Measurements from ENCODE around the gene TMEM258. TPM values are rescaled to one million over a fixed set of nuclear protein-coding genes. Genes with fewer than 3 reads are reported as not detected.

The TMEM258 gene
- total and polyA plus RNA-seq, 2 experiments from 2014 or later, result 71.3 to 519 TPM

DNA sequence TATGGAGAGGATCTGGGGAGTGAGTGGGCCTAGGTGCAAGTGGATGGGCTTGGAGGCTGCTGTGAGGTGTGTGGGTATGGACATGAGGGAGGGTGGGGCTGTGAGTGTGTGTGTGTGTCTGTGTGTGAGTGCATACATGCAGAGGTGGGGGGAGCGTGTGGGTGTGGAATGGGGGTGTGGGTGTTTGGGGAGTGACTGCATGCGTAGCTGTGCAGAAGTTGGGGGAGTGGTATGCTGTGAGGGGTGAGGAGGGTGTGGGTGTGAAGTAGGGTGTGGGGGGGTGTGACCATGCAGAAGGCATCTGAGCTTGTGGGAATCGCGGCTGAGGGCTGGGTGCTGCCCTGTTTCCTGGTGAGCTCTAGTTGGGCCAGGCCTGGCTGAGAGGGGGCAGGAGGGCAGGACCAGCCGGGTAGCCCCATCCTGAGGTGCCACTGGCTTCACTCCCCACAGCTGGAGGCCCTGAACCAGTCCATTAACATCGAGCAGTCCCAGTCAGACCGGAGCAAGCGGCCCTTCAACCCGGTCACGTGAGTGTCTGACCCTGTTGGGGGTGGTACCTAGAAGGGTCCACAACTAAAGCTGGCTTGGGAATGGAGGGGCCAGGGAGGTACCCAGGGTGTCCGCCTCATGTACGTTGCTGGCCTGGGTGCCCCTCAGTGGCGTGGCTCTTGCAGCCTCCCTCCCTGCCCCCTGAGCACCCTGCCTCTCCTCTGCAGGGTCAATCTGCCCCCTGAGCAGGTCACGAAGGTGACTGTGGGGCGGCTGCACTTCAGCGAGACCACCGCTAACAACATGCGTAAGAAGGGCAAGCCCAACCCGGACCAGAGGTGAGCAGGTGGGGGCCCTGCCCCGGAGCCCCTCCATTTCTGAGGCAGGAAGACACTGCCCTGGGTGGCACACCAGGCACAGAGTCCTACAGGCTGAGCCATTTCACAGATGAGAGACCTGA is 16.5 kb downstream of the TMEM258 start (continued):
- TF ChIP-seq, protein P1, sequence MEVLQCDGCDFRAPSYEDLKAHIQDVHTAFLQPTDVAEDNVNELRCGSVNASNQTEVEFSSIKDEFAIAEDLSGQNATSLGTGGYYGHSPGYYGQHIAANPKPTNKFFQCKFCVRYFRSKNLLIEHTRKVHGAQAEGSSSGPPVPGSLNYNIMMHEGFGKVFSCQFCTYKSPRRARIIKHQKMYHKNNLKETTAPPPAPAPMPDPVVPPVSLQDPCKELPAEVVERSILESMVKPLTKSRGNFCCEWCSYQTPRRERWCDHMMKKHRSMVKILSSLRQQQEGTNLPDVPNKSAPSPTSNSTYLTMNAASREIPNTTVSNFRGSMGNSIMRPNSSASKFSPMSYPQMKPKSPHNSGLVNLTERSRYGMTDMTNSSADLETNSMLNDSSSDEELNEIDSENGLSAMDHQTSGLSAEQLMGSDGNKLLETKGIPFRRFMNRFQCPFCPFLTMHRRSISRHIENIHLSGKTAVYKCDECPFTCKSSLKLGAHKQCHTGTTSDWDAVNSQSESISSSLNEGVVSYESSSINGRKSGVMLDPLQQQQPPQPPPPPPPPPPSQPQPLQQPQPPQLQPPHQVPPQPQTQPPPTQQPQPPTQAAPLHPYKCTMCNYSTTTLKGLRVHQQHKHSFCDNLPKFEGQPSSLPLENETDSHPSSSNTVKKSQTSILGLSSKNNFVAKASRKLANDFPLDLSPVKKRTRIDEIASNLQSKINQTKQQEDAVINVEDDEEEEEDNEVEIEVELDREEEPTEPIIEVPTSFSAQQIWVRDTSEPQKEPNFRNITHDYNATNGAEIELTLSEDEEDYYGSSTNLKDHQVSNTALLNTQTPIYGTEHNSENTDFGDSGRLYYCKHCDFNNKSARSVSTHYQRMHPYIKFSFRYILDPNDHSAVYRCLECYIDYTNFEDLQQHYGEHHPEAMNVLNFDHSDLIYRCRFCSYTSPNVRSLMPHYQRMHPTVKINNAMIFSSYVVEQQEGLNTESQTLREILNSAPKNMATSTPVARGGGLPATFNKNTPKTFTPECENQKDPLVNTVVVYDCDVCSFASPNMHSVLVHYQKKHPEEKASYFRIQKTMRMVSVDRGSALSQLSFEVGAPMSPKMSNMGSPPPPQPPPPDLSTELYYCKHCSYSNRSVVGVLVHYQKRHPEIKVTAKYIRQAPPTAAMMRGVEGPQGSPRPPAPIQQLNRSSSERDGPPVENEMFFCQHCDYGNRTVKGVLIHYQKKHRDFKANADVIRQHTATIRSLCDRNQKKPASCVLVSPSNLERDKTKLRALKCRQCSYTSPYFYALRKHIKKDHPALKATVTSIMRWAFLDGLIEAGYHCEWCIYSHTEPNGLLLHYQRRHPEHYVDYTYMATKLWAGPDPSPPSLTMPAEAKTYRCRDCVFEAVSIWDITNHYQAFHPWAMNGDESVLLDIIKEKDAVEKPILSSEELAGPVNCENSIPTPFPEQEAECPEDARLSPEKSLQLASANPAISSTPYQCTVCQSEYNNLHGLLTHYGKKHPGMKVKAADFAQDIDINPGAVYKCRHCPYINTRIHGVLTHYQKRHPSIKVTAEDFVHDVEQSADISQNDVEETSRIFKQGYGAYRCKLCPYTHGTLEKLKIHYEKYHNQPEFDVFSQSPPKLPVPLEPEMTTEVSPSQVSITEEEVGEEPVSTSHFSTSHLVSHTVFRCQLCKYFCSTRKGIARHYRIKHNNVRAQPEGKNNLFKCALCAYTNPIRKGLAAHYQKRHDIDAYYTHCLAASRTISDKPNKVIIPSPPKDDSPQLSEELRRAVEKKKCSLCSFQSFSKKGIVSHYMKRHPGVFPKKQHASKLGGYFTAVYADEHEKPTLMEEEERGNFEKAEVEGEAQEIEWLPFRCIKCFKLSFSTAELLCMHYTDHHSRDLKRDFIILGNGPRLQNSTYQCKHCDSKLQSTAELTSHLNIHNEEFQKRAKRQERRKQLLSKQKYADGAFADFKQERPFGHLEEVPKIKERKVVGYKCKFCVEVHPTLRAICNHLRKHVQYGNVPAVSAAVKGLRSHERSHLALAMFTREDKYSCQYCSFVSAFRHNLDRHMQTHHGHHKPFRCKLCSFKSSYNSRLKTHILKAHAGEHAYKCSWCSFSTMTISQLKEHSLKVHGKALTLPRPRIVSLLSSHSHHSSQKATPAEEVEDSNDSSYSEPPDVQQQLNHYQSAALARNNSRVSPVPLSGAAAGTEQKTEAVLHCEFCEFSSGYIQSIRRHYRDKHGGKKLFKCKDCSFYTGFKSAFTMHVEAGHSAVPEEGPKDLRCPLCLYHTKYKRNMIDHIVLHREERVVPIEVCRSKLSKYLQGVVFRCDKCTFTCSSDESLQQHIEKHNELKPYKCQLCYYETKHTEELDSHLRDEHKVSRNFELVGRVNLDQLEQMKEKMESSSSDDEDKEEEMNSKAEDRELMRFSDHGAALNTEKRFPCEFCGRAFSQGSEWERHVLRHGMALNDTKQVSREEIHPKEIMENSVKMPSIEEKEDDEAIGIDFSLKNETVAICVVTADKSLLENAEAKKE (CRISPR knock-in tag; IDR thresholded peaks at IDR 0.05), result no peak
- TF ChIP-seq ETS1 (IDR thresholded peaks at IDR 0.05), result no peak
- TF ChIP-seq CTCF (conservative IDR thresholded peaks at IDR 0.05; ENCODE audit: low read depth in 2 of 2), result no peak

- Histone ChIP-seq H4K20me1 (replicated peaks; ENCODE audit: insufficient read depth) (no peaks in the 10 kb centered on the region), H3K9me2 (ENCODE audit: insufficient read depth) (no peaks in the 10 kb centered on the region), H3K4me1 (ENCODE audit: insufficient read depth) (peaks cover 6% of the 10 kb centered on the region), H3K27ac (ENCODE audit: low read depth) (no peak overlapping the region), H3K4me2 (no peak overlapping the region), H3K36me3 (ENCODE audit: insufficient read depth) (no peaks in the 10 kb centered on the region), H3K4me3 (no peak overlapping the region), H3K79me2 (replicated peaks; ENCODE audit: insufficient read depth) (no peaks in the 10 kb centered on the region), H3F3A (replicated peaks; ENCODE audit: low read depth) (0 out of 2 replicates have a peak, but pooled peaks cover 2% of the 10 kb centered on the region), H3K27me3 (ENCODE audit: insufficient read depth) (no peaks in the 10 kb centered on the region), H2AFZ (no peak overlapping the region)
- Mint-ChIP-seq H3K27ac (no peak overlapping the region), H3K36me3 (ENCODE audit: low read depth) (peaks cover 3% of the 10 kb centered on the region; the same call in 1 of the 3 replicates), H3K4me1 (peaks cover 27% of the 10 kb centered on the region), H3K27me3 (ENCODE audit: insufficient read depth, low read depth, poor library complexity) (peaks cover 8% of the 10 kb centered on the region), H3K9me3 (0 out of 3 replicates have a peak, but pooled peaks cover 3% of the 10 kb centered on the region), H3K4me3 (no peak overlapping the region; the same call in 2 of the 3 replicates)
- ATAC-seq, result no peak
- no peak for DNase-seq (ENCODE audit: low spot score)
- TF ChIP-seq EZH2 (IDR thresholded peaks at IDR 0.05; ENCODE audit: low read depth, unreplicated experiment) (no peak), CTCF (conservative IDR thresholded peaks at IDR 0.05; ENCODE audit: low read depth in 2 of 2) (no peak)
Observed at GRCh38 chr11:61775106-61775505, 17.3 kb downstream of the TMEM258 start.

Measured in GM23338 (cell line).